H9 (cell line): ENCODE results near the gene CCL27. TPM values are rescaled to one million over a fixed set of nuclear protein-coding genes. Genes with fewer than 3 reads are reported as not detected.
A peak's percentile ranks its signal among the peaks of the same experiment; 100 is the strongest.

Source experiments
- DNase-seq: peaks from one replicate; pipeline ENCODE4 v3.0.0-alpha.2; 2017
- H2AFZ ChIP-seq: one replicate; pipeline ENCODE4 v1.6.1; 2013; ENCODE audit warnings: mild to moderate bottlenecking, low read length, control low read depth, moderate library complexity
- H2AK5ac ChIP-seq: 2 replicates; pipeline ENCODE4 v1.6.1; 2013; ENCODE audit warnings: low read length, control low read depth, mixed read lengths; ENCODE audit not compliant: insufficient read length
- H2BK120ac ChIP-seq: one replicate; pipeline ENCODE4 v1.6.1; 2013; ENCODE audit warnings: low read depth, mild to moderate bottlenecking, low read length, control low read depth, inconsistent platforms; ENCODE audit not compliant: poor library complexity, severe bottlenecking
- H2BK12ac ChIP-seq: 2 replicates; pipeline ENCODE4 v1.6.1; 2013; ENCODE audit warnings: low read length, control low read depth, mixed read lengths, low read depth; ENCODE audit not compliant: insufficient read length
- H2BK15ac ChIP-seq: 2 replicates; pipeline ENCODE4 v1.6.1; 2013; ENCODE audit warnings: low read depth, low read length, control low read depth
- H2BK20ac ChIP-seq: one replicate; pipeline ENCODE4 v1.6.1; 2013; ENCODE audit warnings: low read depth, mild to moderate bottlenecking, low read length, control low read depth, inconsistent platforms; ENCODE audit not compliant: poor library complexity, severe bottlenecking
- H2BK5ac ChIP-seq: 2 replicates; pipeline ENCODE4 v1.6.1; 2013; ENCODE audit warnings: low read length, control low read depth, mixed read lengths; ENCODE audit not compliant: insufficient read length
- H3K14ac ChIP-seq: 2 replicates; pipeline ENCODE4 v1.6.1; 2013; ENCODE audit warnings: low read length, control low read depth; ENCODE audit not compliant: insufficient read depth
- H3K18ac ChIP-seq: 2 replicates; pipeline ENCODE4 v1.6.1; 2013; ENCODE audit warnings: low read depth, mild to moderate bottlenecking, mixed read lengths, low read length, control low read depth; ENCODE audit not compliant: insufficient read length
- H3K23ac ChIP-seq: 2 replicates; pipeline ENCODE4 v1.6.1; 2013; ENCODE audit warnings: low read length, control low read depth, mixed read lengths, low read depth; ENCODE audit not compliant: insufficient read length
- H3K23me2 ChIP-seq: 2 replicates; pipeline ENCODE4 v1.6.1; 2013; ENCODE audit warnings: low read depth, mild to moderate bottlenecking, mixed read lengths, low read length, control low read depth; ENCODE audit not compliant: insufficient read length, poor library complexity, severe bottlenecking
- H3K27ac ChIP-seq: 2 replicates; pipeline ENCODE4 v1.5.1; 2013; ENCODE audit warnings: low read length, control low read depth, mixed read lengths, low read depth; ENCODE audit not compliant: insufficient read length
- H3K27me3 ChIP-seq: 2 replicates; pipeline ENCODE4 v1.6.1; 2013; ENCODE audit warnings: low read length, control low read depth, inconsistent platforms; ENCODE audit not compliant: insufficient read depth
- H3K4ac ChIP-seq: 2 replicates; pipeline ENCODE4 v1.6.1; 2013; ENCODE audit warnings: low read depth, mild to moderate bottlenecking, control low read depth, inconsistent platforms, low read length, moderate library complexity
- H3K4me1 ChIP-seq: 2 replicates; pipeline ENCODE4 v1.6.1; 2013; ENCODE audit warnings: low read length, control low read depth, inconsistent platforms; ENCODE audit not compliant: insufficient read depth
- H3K4me2 ChIP-seq: 2 replicates; pipeline ENCODE4 v1.6.1; 2013; ENCODE audit warnings: low read length, control low read depth, mixed read lengths; ENCODE audit not compliant: insufficient read length, insufficient read depth
- H3K56ac ChIP-seq: 2 replicates; pipeline ENCODE4 v1.6.1; 2013; ENCODE audit warnings: low read depth, mild to moderate bottlenecking, mixed read lengths, low read length, control low read depth; ENCODE audit not compliant: insufficient read length
- H3K79me1 ChIP-seq: 2 replicates; pipeline ENCODE4 v1.6.1; 2013; ENCODE audit warnings: low read depth, mild to moderate bottlenecking, moderate library complexity, low read length, control low read depth, inconsistent platforms; ENCODE audit not compliant: insufficient read depth, poor library complexity, severe bottlenecking
- H3K79me2 ChIP-seq: 2 replicates; pipeline ENCODE4 v1.6.1; 2013; ENCODE audit warnings: low read length, control low read depth, inconsistent platforms; ENCODE audit not compliant: insufficient read depth
- H3K9ac ChIP-seq: 2 replicates; pipeline ENCODE4 v1.6.1; 2013; ENCODE audit warnings: low read length, control low read depth, mixed read lengths; ENCODE audit not compliant: insufficient read length; ENCODE audit errors: extremely low read depth
- H3K9me3 ChIP-seq: one replicate; pipeline ENCODE4 v1.6.1; 2013; ENCODE audit warnings: low read depth, low read length, inconsistent platforms; ENCODE audit not compliant: control insufficient read depth
- H3T11ph ChIP-seq: one replicate; pipeline ENCODE4 v1.6.1; 2013; ENCODE audit warnings: mild to moderate bottlenecking, low read length, control low read depth, inconsistent platforms
- H4K20me1 ChIP-seq: one replicate; pipeline ENCODE4 v1.6.1; 2013; ENCODE audit not compliant: control insufficient read depth, insufficient read length, insufficient read depth
- H4K5ac ChIP-seq: 2 replicates; pipeline ENCODE4 v1.6.1; 2013; ENCODE audit warnings: low read depth, mild to moderate bottlenecking, mixed read lengths, low read length, control low read depth; ENCODE audit not compliant: insufficient read length
- H4K8ac ChIP-seq: replicated peaks from 2 replicates; pipeline ENCODE4 v1.6.1; 2013; ENCODE audit warnings: low read length, control low read depth, mixed read lengths, low read depth; ENCODE audit not compliant: insufficient read length
- H4K91ac ChIP-seq: 2 replicates; pipeline ENCODE4 v1.6.1; 2013; ENCODE audit warnings: low read depth, mild to moderate bottlenecking, moderate library complexity, mixed read lengths, low read length, control low read depth; ENCODE audit not compliant: insufficient read length
- H3K27ac Mint-ChIP-seq, 3 experiments: 2 replicates in 2 of 3; 3 replicates in 1 of 3; pipeline ENCODE4 v1.8.0; 2020 to 2021; ENCODE audit warnings: mixed read lengths in 3 of 3, mild to moderate bottlenecking in 1 of 3, moderate library complexity in 1 of 3
- H3K27me3 Mint-ChIP-seq: 2 replicates; pipeline ENCODE4 v1.8.0; 2021; ENCODE audit warnings: low read depth, mild to moderate bottlenecking, moderate library complexity, mixed read lengths
- H3K36me3 Mint-ChIP-seq, 3 experiments: 2 replicates in 2 of 3; 3 replicates in 1 of 3; pipeline ENCODE4 v1.8.0; 2020 to 2021; ENCODE audit warnings: low read depth in 3 of 3, mixed read lengths in 3 of 3; ENCODE audit not compliant: insufficient read depth in 1 of 3
- H3K4me1 Mint-ChIP-seq, 2 experiments: 2 replicates each; pipeline ENCODE4 v1.8.0; 2020; ENCODE audit warnings: mixed read lengths in 2 of 2
- H3K4me3 Mint-ChIP-seq, 2 experiments: 2 replicates in 1 of 2; 3 replicates in 1 of 2; pipeline ENCODE4 v1.8.0; 2020 to 2021; ENCODE audit warnings: mild to moderate bottlenecking in 2 of 2, mixed read lengths in 2 of 2, moderate library complexity in 1 of 2
- H3K9me3 Mint-ChIP-seq, 2 experiments: 2 replicates in 1 of 2; 3 replicates in 1 of 2; pipeline ENCODE4 v1.8.0; 2020; ENCODE audit warnings: mild to moderate bottlenecking in 2 of 2, mixed read lengths in 2 of 2, moderate library complexity in 1 of 2
- WGBS: extraction: QIAGEN DNeasy Blood & Tissue Kit; methylation state at CpG from one replicate; pipeline ENCODE4 v1.1.7; 2013; ENCODE audit warnings: missing lambda C conversion rate, low lambda C conversion rate, mixed read lengths; ENCODE audit not compliant: insufficient read length; ENCODE audit errors: extremely low coverage; 5-methylcytosine and 5-hydroxymethylcytosine counted together
- total RNA-seq: library from RNA; stranded (reverse); gene quantifications from 2 replicates; pipeline ENCODE4 v1.2.1, GENCODE V29; 2021
- TF ChIP-seq, protein P1 (sequence below): fragments of 200-600 bp; sonication (generic); conservative IDR thresholded peaks from 3 replicates; pipeline ENCODE4 v1.8.0; 2021; ENCODE audit warnings: antibody characterized with exemption, mild to moderate bottlenecking

Gene CCL27
- total RNA-seq, 1 experiment from 2014 or later: 0.28 TPM

DNA sequence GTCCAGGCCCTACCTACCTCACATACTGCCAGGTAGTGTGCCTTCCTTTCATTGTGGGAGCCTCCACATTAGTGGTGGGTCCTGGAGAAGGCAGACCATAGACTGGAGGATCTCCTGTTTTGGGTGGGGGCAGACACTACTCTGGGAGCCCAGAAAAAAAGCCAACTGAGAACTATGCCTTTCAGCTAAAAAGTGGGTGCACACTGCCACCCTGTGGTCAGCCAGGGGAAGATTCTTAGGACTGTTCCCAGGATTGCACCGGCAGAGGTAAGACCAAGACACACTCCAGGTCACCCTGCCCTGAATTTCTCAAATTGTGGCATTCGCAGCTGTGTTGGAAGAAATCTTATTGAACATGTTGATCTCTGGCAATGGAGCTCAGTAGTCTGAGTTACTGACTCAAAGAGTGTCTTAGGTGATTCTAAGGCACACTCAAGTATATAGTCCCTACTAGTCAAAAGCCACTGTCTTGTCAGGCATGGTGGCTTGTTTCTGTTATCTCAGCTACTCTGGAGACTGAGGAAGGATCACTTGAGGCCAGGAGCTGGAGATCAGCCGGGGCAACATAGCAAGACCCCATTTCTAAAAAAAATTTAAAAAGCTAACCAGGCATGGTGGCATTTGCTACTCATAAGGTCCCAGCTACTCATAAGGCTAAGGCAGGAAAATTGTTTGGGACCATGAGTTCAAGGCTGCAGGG lies 28.5 kb downstream of the CCL27 start:
- Histone ChIP-seq H2AFZ (no peak overlapping the region), H4K20me1 (no peaks in the 10 kb centered on the region), H2BK20ac (no peak overlapping the region), H4K91ac (no peak overlapping the region), H3K56ac (no peak overlapping the region), H3K27ac (no peak overlapping the region), H3K14ac (no peak overlapping the region), H2BK12ac (no peak overlapping the region), H2AK5ac (no peak overlapping the region), H3T11ph (no peak overlapping the region), H3K9ac (no peak overlapping the region), H3K4me1 (peaks cover 4% of the 10 kb centered on the region; the same call in 1 of the 2 replicates), H3K23ac (no peak overlapping the region), H3K27me3 (peaks cover 19% of the 10 kb centered on the region), H3K9me3 (no peaks in the 10 kb centered on the region), H3K18ac (no peak overlapping the region), H3K4me2 (no peak overlapping the region), H3K23me2 (peaks cover 16% of the 10 kb centered on the region), H3K4ac (no peak overlapping the region), H3K79me1 (no peaks in the 10 kb centered on the region), H2BK120ac (no peak overlapping the region), H2BK5ac (no peak overlapping the region), H4K5ac (no peak overlapping the region), H3K79me2 (no peaks in the 10 kb centered on the region; the same call in 1 of the 2 replicates), H4K8ac (no peak overlapping the region), H2BK15ac (no peak overlapping the region)
- Mint-ChIP-seq H3K36me3 (peaks cover 2 to 15% (median 10%) of the 10 kb centered on the region in 3 experiments; a peak in 6 of 7 replicates), H3K9me3 (peaks cover 0 to 3% of the 10 kb centered on the region in 2 experiments; a peak in 2 of 5 replicates), H3K4me1 (peaks cover 28 to 41% of the 10 kb centered on the region in 2 experiments), H3K4me3 (no peak overlapping the region; a peak in 1 of 5 replicates), H3K27me3 (peaks cover 50% of the 10 kb centered on the region), H3K27ac (no peak overlapping the region)
- WGBS: no CpG with 5 or more reads among the region's 3 CpGs
- TF ChIP-seq, protein P1, sequence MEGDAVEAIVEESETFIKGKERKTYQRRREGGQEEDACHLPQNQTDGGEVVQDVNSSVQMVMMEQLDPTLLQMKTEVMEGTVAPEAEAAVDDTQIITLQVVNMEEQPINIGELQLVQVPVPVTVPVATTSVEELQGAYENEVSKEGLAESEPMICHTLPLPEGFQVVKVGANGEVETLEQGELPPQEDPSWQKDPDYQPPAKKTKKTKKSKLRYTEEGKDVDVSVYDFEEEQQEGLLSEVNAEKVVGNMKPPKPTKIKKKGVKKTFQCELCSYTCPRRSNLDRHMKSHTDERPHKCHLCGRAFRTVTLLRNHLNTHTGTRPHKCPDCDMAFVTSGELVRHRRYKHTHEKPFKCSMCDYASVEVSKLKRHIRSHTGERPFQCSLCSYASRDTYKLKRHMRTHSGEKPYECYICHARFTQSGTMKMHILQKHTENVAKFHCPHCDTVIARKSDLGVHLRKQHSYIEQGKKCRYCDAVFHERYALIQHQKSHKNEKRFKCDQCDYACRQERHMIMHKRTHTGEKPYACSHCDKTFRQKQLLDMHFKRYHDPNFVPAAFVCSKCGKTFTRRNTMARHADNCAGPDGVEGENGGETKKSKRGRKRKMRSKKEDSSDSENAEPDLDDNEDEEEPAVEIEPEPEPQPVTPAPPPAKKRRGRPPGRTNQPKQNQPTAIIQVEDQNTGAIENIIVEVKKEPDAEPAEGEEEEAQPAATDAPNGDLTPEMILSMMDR: peak; percentile 92
- peak; percentile 77 for DNase-seq
